DMS53 treated with DMSO at 0.1 percent for 48 hours (cell line): ENCODE data around the gene DNM1.
"Not testable (repeated sequence)": the region's sequence is repeated elsewhere in the genome, so short reads cannot be mapped to it uniquely, and the experiment has no call there.

Experiments used
- DNase-seq: peaks from one replicate; lab custom pipeline; 2025; ENCODE audit not compliant: unreplicated experiment; lab: John Stamatoyannopoulos, UW

The DNM1 gene

DNA sequence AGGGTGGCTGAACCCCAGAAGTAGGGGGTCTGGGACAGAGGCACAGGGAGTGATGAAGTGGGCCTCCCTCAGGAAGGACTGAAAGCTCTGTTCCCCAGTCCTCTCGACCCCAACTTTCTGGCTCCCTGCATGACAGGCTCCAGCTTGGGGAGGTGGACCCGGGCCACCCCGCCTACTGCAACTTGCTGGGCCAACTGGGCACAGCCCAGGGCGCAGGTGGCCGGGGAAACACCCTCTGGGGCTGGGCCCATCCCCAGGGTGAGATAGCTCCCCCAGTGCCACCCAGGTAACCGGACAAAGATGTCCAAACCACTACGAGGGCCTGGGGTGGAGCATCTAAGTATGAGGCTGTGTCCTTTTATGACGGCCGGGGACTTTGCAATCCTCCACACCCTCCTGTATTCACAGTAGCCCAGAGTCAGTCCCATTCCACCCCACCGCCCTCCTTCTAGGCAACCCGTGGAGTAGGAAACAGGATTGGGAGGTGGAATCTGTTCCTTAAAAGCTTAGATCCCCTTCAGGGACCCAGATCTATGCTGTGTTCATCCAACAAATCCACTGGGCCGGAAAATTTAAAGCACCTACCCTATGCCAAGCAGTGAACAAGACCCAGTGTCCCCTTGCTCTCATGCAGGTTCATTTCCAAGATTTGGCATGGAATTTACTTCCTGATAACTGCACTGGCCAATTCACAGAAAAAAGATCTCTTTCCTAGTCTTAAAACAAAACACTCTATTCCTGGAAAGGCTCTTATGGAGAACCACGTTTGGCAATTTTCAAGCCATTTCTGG is 19.9 kb downstream of the DNM1 start:
- no peak for DNase-seq

- DNase-seq = no peak
Measured at GRCh38 chr9:128224877-128225276, 21.7 kb downstream of the DNM1 start.

DNA sequence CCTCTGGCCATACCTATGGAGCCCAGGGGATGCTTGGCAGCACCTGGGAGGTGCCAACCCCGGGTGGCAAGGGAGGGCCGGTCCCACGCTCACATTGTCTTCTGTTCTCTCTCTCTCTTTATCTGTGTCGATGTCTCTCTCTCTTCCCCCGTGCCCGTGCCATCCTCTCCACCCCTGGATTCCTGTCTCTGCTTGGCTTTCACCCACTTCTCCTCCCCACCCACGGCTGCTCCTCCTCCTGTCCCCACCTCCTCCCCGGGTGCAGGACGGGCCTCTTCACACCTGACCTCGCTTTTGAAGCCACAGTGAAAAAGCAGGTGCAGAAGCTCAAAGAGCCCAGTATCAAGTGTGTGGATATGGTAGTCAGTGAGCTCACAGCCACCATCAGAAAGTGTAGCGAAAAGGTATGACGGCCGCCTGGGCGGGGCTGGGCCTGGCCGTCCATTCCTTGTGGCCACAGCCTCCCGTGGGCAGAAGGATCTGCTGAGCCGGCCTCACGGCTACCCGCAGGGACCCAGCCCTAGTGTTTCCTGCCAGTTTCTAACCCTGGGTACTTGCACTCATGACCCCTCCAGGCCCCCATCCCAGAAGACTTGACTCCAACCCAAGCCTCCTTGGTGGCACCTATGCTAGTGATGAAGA is 22.7 kb downstream of the DNM1 start:
- no peak for DNase-seq

- no peak for DNase-seq
Measured at GRCh38 chr9:128226412-128226801, 23.2 kb downstream of the DNM1 start.

GRCh38 chr9:128230897-128231296 is 27.7 kb downstream of the DNM1 start:
- DNase-seq = not testable (repeated sequence)

GRCh38 chr9:128231638-128232527 is 28.7 kb downstream of the DNM1 start:
- DNase-seq = no peak

DNA sequence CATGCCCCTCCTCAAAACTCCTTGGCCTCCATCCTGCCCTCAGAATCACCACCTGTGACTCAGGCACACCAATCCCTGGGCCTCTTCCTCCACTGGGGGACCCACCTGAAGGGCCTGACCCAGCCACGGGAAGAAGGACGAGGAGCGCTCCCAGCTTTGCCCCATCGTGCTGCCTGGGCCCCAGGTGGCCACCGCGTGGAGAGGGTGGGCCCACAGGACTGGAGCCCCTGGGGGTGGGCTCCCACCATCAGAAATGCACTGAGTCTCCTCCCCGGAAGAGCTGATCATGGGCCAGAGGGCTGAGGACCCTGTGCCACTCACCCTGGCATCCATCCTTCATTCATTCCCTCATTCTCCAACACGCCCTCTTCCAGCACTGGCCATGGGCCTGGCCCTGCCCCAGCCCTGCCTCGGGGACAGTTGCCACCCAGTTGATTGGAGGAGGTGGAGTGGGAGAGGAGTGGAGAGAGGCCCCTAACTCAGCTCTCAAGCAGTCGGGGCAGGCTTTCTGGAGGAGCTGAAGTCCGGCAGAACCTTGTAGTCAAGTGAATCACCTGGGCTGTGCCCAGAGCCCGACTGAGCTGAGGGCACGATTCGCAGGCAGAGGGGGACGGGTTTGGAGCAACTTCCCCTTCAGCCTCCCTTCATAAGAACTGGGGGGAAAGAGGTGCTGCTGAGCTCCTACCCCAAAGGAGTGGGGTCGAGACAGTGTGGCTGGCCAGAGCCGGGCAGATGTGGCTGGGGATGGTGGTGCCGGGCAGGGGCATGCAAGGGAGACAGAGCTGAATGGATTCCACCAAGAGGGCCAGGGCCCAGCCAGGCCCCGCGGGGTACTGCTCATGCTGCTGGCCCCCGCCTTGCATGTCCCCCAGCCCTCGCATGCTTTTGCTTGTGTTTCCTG is 29.6 kb downstream of the DNM1 start:
- DNase-seq = no peak

- DNase-seq = no peak
Measured at GRCh38 chr9:128233817-128234406, 30.7 kb downstream of the DNM1 start.

GRCh38 chr9:128242124-128242523 is 38.9 kb downstream of the DNM1 start:
- no peak for DNase-seq

- DNase-seq = no peak
Measured at GRCh38 chr9:128242828-128243214, 39.6 kb downstream of the DNM1 start.

DNA sequence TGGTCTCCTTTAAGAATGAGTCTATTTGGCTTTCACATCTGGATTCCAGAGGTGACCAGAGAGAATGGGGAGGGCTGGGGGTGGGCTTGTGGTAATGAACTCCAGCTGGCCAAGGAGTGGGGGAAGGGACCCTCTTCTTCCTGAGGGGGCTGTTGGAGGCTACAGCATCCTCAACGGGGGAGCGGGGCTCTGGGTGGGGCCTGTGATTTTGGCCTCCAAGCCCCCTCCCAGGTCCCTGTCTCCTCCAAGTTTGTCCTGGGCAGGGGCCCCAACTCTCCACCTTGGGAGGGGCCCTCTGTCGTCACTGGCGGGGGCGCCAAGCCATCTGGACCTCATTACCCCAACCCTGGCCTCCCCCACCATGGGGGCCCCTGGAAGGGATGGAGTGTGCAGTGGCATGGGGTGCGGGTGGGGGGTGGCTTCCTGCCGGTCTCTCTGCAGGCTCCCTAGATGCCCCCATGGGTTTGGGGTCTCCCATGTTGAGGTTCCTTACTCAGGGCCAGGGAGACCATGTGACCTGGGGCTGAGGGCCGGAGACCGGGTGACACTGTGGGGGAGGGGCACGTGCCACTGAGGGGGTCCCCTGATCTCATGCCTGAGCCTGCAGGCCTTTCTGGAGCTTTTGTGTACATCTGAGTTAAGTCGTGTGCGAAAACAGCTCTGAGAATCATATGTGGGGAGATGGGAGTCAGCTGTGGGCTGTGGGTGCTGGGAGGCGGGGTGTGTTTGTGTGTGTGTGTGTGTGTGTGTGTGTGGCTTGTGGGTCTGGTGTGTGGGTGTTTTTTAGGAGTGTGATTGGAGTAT is 40.2 kb downstream of the DNM1 start:
- DNase-seq = no peak

DNA sequence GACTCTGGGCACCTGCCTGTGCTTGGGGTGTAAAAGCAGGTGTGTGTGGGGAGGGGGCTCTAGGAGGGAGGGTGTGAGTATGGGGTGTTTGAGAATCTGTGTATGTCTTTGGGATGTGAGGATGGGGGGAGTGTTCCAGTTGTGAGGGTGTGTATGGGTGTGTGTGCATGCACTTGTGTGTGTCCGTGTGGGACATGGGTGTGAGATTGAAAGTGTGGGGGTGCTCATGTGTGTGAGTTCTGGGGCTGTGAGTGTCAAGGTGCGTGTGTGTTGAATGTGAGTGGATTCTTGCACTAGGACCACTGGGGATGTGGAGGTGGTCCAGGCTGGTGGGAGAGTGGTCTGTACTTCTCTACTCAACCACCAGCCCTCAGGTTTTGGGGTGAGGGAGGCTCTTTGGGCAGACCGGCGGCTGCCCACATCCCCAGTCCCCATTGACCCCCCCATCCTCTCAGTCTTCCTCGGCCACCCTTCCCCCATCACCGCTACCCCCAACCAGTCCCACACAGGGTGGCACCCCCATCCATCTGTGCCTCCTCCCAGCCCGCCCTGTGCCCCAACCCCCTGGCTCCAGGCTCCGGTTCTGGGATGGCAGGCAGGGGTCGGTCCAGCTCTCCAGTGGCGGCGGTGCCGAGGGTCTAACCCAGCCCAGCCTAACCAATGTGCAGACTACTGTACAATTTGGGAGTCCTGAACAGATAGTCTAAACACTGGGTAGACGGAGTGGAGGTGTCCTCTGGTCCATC is 41.1 kb downstream of the DNM1 start:
- no peak for DNase-seq

DNA sequence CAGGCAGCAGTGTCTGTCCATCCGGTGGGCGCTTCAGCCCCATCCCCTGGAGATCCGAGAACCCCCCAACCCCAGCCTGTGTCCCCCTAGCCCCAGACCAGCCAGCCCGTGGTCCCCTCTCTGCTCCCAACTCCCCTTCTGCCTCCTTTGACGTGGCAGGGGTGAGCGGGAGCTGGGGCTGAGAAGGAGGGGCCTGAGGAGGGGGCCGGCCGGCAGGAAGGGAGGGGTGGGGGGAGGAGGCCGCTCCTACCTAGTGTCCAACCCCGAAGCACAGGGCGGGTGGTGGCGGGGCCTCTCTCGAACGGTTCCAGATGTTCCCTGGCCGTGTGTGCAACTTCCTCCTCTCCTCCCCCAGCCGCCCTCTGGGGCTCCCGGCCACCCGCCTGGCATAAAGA is 41.7 kb downstream of the DNM1 start:
- DNase-seq = no peak

- DNase-seq = no peak
Measured at GRCh38 chr9:128245421-128246151, 42.4 kb downstream of the DNM1 start.

GRCh38 chr9:128246471-128246870 is 43.3 kb downstream of the DNM1 start:
- no peak for DNase-seq

- no peak for DNase-seq
Measured at GRCh38 chr9:128247226-128247803, 44.1 kb downstream of the DNM1 start.

- DNase-seq = no peak
Measured at GRCh38 chr9:128249558-128249907, 46.4 kb downstream of the DNM1 start.
